K562 (cell line): ENCODE data around the gene GNG3. TPM values are rescaled to one million over a fixed set of nuclear protein-coding genes. Genes with fewer than 3 reads are reported as not detected.
A peak's percentile ranks its signal among the peaks of the same experiment; 100 is the strongest.

Source experiments
- FIP1L1 ChIP-seq: fragments of 200-400 bp; formaldehyde crosslinking; IDR thresholded peaks from 2 replicates; pipeline ENCODE4 v1.6.1; 2018; ENCODE audit warnings: mild to moderate bottlenecking, low read depth, low read length; ENCODE audit not compliant: poor library complexity, severe bottlenecking
- MITF ChIP-seq: IDR thresholded peaks from 2 replicates; pipeline ENCODE4 v1.6.1; 2014; ENCODE audit warnings: antibody characterized with exemption
- RBM15 ChIP-seq: fragments of 200-400 bp; formaldehyde crosslinking; IDR thresholded peaks from 2 replicates; pipeline ENCODE4 v1.6.1; 2018; ENCODE audit warnings: mild to moderate bottlenecking, low read length, moderate library complexity; ENCODE audit not compliant: insufficient read depth
- SIN3B ChIP-seq: fragments of 450-650 bp; IDR thresholded peaks from 2 replicates; pipeline ENCODE4 v1.6.1; 2017; ENCODE audit warnings: low read depth, mild to moderate bottlenecking, moderate library complexity
- STAT5B ChIP-seq: fragments of 250-450 bp; sonication (Bioruptor Pico); IDR thresholded peaks from 2 replicates; pipeline ENCODE4 v1.8.0; 2021; ENCODE audit warnings: mild to moderate bottlenecking, inconsistent platforms
- TEAD4 ChIP-seq, 2 experiments: sonication (generic) in 1 of 2; formaldehyde crosslinking in 1 of 2; IDR thresholded peaks; 2 replicates each; pipeline versions ENCODE4 v1.6.1 to v1.8.0; 2012 to 2022; ENCODE audit warnings: borderline replicate concordance in 1 of 2, inconsistent platforms in 1 of 2, low read length in 1 of 2, mild to moderate bottlenecking in 1 of 2, missing genetic modification reagents in 1 of 2
- ZBTB1 ChIP-seq: sonication (generic); formaldehyde crosslinking; IDR thresholded peaks from 2 replicates; pipeline ENCODE4 v1.8.1; 2023; ENCODE audit warnings: missing genetic modification reagents, low read depth, mild to moderate bottlenecking, borderline replicate concordance
- ZNF146 ChIP-seq: IDR thresholded peaks from one replicate; pipeline ENCODE4 v1.6.1; 2018; ENCODE audit warnings: missing compliant biosample characterization; ENCODE audit not compliant: unreplicated experiment
- ZNF445 ChIP-seq: fragments of 250-450 bp; sonication (Bioruptor Pico); IDR thresholded peaks from 2 replicates; pipeline ENCODE4 v1.4.0; 2020; ENCODE audit warnings: low read depth, mild to moderate bottlenecking, moderate library complexity
- ZNF717 ChIP-seq: fragments of 250-450 bp; sonication (Bioruptor Pico); IDR thresholded peaks from 2 replicates; pipeline ENCODE4 v1.5.0; 2021
- polyA plus RNA-seq, 8 experiments: library from polyadenylated mRNA; depleted of rRNA in 4 of 8; stranded (reverse) in 5 of 8; unstranded in 3 of 8; fragments of >200 nt; fragmentation: Nextera tagmentation in 2 of 8; fragmentation: Illumina TruSeq in 1 of 8; extraction: Ambion mirVana in 2 of 8; extraction: Trizol in 1 of 8; gene quantifications; 2 replicates each; pipeline versions ENCODE4 v1.2.1 to v1.2.3, GENCODE V29; 2011 to 2014; ENCODE audit warnings: inconsistent platforms in 1 of 8, missing spikeins in 1 of 8
- total RNA-seq, 7 experiments: library from RNA; depleted of rRNA in 6 of 7; stranded (reverse); fragments of >200 nt in 6 of 7; fragmentation: Illumina TruSeq in 2 of 7; extraction: Trizol in 2 of 7; gene quantifications; 2 replicates each; pipeline versions ENCODE4 v1.2.1 to v1.2.3, GENCODE V29; 2011 to 2021; ENCODE audit warnings: low replicate concordance in 1 of 7

The GNG3 gene
- total and polyA plus RNA-seq, 9 of the 15 experiments (the other 6 are each of a cell fraction or from before 2014, with no cell fraction given), result 0.07 TPM; not detected in 8

GRCh38 chr11:62664405-62665074 is 42.9 kb upstream of the GNG3 start (continued):
- TF ChIP-seq MITF (0 out of 2 replicates have a peak, but pooled peaks have one; percentile 37), FIP1L1 (no peak), ZNF445 (CRISPR knock-in tag) (no peak), ZNF146 (CRISPR knock-in tag) (no peak), RBM15 (no peak), TEAD4 (IDR thresholded peaks at IDR 0.05; ENCODE audit: low read length) (0 out of 2 replicates have a peak, but pooled peaks have one; percentile 6), TEAD4 (CRISPR knock-in tag; IDR thresholded peaks at IDR 0.05; ENCODE audit: borderline replicate concordance) (no peak), ZBTB1 (CRISPR knock-in tag) (no peak; the same call in 1 of the 2 replicates), STAT5B (CRISPR knock-in tag) (no peak), ZNF717 (CRISPR knock-in tag) (no peak), SIN3B (0 out of 2 replicates have a peak, but pooled peaks have one; percentile 47)
